Transverse colon (tissue), 4 donors: Measurements from ENCODE around the gene IL3. TPM values are rescaled to one million over a fixed set of nuclear protein-coding genes. Genes with fewer than 3 reads are reported as not detected.

Experiments used
- DNase-seq: peaks from one replicate; pipeline ENCODE4 v3.0.0-alpha.2; 2019
- H3K27ac ChIP-seq, 4 donors: fragments of 200-600 bp; sonication (generic); 2 replicates each; pipeline ENCODE4 v1.5.1; 2016 to 2018; ENCODE audit warnings: inconsistent platforms in 4 of 4
- H3K27me3 ChIP-seq: fragments of 200-600 bp; sonication (generic); 2 replicates; pipeline ENCODE4 v1.5.1; 2017; ENCODE audit warnings: inconsistent platforms
- H3K36me3 ChIP-seq, 4 donors: fragments of 200-600 bp; sonication (generic); 2 replicates each; pipeline ENCODE4 v1.5.1; 2017 to 2019; ENCODE audit warnings: inconsistent platforms in 4 of 4
- H3K4me1 ChIP-seq, 4 donors: fragments of 200-600 bp; sonication (generic); 2 replicates each; pipeline ENCODE4 v1.5.1; 2017 to 2020; ENCODE audit warnings: inconsistent platforms in 4 of 4
- H3K4me3 ChIP-seq, 4 donors: fragments of 200-600 bp; sonication (generic); 1 replicate in 1 of 4; 2 replicates in 3 of 4; pipeline versions ENCODE4 v1.5.1 to v1.6.1; 2017 to 2019; ENCODE audit warnings: inconsistent platforms in 4 of 4
- H3K9me3 ChIP-seq, 2 donors: fragments of 200-600 bp; sonication (generic); 2 replicates each; pipeline ENCODE4 v1.5.1; 2017 to 2019; ENCODE audit warnings: inconsistent platforms in 2 of 2
- EP300 ChIP-seq: sonication (generic); formaldehyde crosslinking; IDR thresholded peaks from one replicate; pipeline ENCODE4 v1.6.1; 2017; ENCODE audit warnings: antibody characterized with exemption, low read depth
- POLR2A ChIP-seq: fragments of 450-650 bp; IDR thresholded peaks from one replicate; pipeline ENCODE4 v1.6.1; 2016; ENCODE audit warnings: antibody characterized with exemption, mild to moderate bottlenecking, moderate library complexity
- POLR2AphosphoS5 ChIP-seq, 3 donors: sonication (generic); formaldehyde crosslinking; IDR thresholded peaks; one replicate each; pipeline ENCODE4 v1.6.1; 2016; ENCODE audit warnings: antibody characterized with exemption in 3 of 3
- WGBS, 2 donors: methylation state at CpG; one replicate each; pipeline ENCODE4 v1.1.5; 2018; ENCODE audit warnings: low coverage in 1 of 2; 5-methylcytosine and 5-hydroxymethylcytosine counted together
- in situ Hi-C, 4 donors: fragments of 200-750 bp; cut with MboI; loops; one replicate each; pipeline versions ENCODE4 v1.15.0 to v1.15.1; 2017; ENCODE audit warnings: low sequenced_read_pairs in 3 of 4, low pct_ligation_motif_present in 1 of 4, low pct_unique_long_range_greater_than_20kb in 1 of 4
- intact Hi-C: fragments of 100-400 bp; cut with DNase I; formaldehyde crosslinking; loops from one replicate; pipeline ENCODE4 v1.15.1; 2023; ENCODE audit warnings: low total_unique reads
- total RNA-seq, 4 donors: library from RNA; depleted of rRNA; stranded (reverse); fragments of >200 nt; gene quantifications; one replicate each; pipeline ENCODE4 v1.1.0, GENCODE V29; 2016
- TF ChIP-seq, protein P1 (sequence below), 5 experiments: fragments of 200-600 bp in 3 of 5; fragments of 450-650 bp in 2 of 5; sonication (generic) in 3 of 5; IDR thresholded peaks; 1 replicate in 2 of 5; 2 replicates in 3 of 5; pipeline ENCODE4 v1.5.1; 2016 to 2017; ENCODE audit warnings: antibody characterized with exemption in 5 of 5, inconsistent platforms in 3 of 5, mild to moderate bottlenecking in 2 of 5, moderate library complexity in 1 of 5

IL3 gene
- total RNA-seq, 4 donors from 2014 or later: not detected

DNA sequence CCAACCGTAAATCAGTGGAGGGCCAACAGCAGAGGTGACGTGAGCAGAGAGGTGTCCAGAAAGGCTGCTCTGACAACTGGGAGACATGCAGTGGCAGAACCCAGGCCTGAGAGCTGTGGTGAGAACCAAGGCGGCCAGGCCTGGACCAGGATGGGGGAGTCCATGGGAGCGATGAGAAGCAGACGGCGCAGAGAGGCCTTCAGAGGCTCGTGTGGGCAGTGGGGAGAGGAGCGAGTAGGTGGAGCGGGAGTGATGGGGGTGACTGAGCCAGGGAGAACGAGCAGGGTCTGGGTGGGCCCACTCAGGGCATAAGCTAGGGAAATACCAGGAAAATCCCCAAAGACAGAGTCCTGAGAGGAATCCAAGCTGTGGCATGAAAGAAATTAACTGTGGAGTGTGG, 7.9 kb upstream of the IL3 start:
- no peak overlapping the region for H3K4me3 ChIP-seq
- intact Hi-C loops: no loop called here
- H3K27me3 ChIP-seq: no peaks in the 10 kb centered on the region
- no peaks in the 10 kb centered on the region for H3K4me1 ChIP-seq
- H3K27ac ChIP-seq: no peak overlapping the region
- H3K9me3 ChIP-seq: no peaks in the 10 kb centered on the region
- 76 to 86% methylated on average over 7 to 10 of the region's 10 CpGs for WGBS, 2 donors
- in situ Hi-C loops: no loop called here
- H3K36me3 ChIP-seq: no peaks in the 10 kb centered on the region
- no peak for DNase-seq
- TF ChIP-seq, protein P1, sequence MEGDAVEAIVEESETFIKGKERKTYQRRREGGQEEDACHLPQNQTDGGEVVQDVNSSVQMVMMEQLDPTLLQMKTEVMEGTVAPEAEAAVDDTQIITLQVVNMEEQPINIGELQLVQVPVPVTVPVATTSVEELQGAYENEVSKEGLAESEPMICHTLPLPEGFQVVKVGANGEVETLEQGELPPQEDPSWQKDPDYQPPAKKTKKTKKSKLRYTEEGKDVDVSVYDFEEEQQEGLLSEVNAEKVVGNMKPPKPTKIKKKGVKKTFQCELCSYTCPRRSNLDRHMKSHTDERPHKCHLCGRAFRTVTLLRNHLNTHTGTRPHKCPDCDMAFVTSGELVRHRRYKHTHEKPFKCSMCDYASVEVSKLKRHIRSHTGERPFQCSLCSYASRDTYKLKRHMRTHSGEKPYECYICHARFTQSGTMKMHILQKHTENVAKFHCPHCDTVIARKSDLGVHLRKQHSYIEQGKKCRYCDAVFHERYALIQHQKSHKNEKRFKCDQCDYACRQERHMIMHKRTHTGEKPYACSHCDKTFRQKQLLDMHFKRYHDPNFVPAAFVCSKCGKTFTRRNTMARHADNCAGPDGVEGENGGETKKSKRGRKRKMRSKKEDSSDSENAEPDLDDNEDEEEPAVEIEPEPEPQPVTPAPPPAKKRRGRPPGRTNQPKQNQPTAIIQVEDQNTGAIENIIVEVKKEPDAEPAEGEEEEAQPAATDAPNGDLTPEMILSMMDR (IDR thresholded peaks at IDR 0.05): no peak
- TF ChIP-seq POLR2AphosphoS5 (IDR thresholded peaks at IDR 0.05): no peak

DNA sequence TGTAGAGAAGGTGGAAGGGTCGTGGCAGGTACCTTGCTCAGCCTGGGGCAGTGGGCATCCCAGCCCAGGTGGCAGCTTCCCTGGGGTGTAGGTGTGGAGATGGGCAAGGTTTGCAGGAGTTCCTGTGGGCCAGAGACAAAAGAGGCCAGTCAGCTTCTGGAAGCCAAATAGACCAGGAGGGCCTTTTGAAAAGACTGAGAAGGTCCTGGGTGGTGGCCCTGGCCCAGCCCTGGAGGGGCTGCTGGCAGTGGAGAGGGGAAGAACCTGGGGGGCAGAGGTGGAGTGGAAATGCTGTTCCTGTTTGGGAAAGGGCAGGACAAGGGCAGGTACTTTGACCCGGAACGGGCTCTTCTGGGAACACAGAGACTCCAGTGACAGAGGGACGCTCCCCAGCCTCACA, 7.0 kb upstream of the IL3 start:
- no peak for DNase-seq
- no peaks in the 10 kb centered on the region for H3K9me3 ChIP-seq
- intact Hi-C loops: no loop called here
- in situ Hi-C loops: no loop called here
- no peaks in the 10 kb centered on the region for H3K4me1 ChIP-seq
- no peak for TF ChIP-seq POLR2AphosphoS5 (IDR thresholded peaks at IDR 0.05)
- TF ChIP-seq POLR2A: no peak
- TF ChIP-seq, protein P1 (IDR thresholded peaks at IDR 0.05): no peak
- no peak for TF ChIP-seq EP300
- H3K27ac ChIP-seq: no peak overlapping the region
- H3K36me3 ChIP-seq: no peaks in the 10 kb centered on the region
- H3K27me3 ChIP-seq: no peaks in the 10 kb centered on the region
- WGBS, 2 donors: 88 to 93% methylated on average over 3 to 4 of the region's 4 CpGs
- H3K4me3 ChIP-seq: no peak overlapping the region

DNA sequence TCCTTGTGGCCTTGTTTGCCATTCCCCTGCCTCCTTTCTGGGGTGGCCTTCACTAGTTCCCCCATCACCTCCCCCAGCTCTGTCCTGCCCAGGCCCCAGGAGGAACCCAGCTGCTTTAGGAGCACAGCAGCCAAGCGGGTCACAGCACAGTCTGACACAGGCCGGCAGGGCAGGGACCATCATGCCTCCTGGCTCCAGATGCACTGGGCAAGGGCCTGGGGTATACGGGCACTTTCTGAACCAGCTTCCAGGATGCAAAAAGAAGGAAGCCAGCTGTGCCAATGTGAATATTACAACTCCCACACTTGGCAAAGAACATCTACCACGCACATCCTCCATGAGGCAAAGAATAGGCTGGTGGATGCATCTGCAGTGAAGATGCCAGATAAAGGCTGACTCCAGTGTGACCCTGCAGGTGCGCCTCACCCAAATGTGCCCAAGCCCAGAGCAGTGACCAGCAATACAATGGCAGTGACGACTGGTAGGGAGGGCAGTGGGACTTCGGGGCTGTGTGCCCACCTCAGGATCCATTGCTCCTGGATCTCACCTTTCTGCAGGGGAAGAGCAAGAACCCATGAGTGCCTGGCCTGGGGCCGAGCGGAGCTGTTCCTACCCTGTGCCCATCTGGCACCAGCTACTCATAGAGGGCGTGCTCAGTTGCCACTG, 6.3 kb upstream of the IL3 start:
- in situ Hi-C loops: no loop called here
- no peak for DNase-seq
- H3K27ac ChIP-seq: no peak overlapping the region

DNA sequence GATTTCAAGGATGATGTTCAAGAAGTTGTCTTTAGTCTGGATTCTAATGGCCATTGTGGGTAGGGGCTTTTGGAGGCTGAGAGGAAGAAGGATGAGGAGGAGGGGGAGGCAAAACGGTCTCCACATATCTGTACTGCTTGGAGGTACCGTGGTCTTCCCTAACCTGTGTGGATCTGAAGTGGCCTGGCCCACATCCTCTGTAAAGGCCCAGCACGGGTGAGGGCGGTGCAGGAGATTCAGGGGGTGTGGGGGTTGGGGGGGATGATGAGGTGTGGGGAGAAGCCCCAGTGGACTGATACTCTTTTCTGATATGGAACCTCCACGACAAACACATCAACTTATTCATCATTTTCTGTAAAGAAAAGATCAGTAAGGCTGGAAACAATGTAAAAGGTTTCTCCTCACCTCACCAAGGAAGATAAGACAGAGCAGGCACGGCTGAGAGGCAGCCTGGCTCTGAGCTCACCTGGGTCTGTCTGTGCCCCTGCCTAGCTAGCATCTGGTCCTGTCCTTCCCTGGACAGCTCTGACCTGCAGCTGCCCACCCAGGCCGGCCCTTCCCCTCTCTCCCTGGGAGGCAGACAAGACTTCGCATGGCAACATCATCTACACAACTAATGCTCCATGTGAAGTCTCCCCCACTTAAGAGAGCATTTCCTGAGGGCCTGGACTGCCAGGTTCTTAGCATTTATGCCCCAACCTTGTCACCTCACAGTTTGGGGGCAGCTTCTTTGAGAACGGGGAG, 5.6 kb upstream of the IL3 start:
- no peak overlapping the region for H3K27ac ChIP-seq
- intact Hi-C loops (no loop called here), in situ Hi-C loops (no loop called here)
- TF ChIP-seq EP300: no peak
- TF ChIP-seq POLR2AphosphoS5 (IDR thresholded peaks at IDR 0.05): no peak
- no peak for TF ChIP-seq POLR2A
- TF ChIP-seq, protein P1 (IDR thresholded peaks at IDR 0.05): no peak
- no peaks in the 10 kb centered on the region for H3K27me3 ChIP-seq
- 75 to 84% methylated on average over 2 to 9 of the region's 9 CpGs for WGBS, 2 donors
- H3K4me3 ChIP-seq: no peak overlapping the region
- no peaks in the 10 kb centered on the region for H3K9me3 ChIP-seq
- H3K36me3 ChIP-seq: no peaks in the 10 kb centered on the region
- no peaks in the 10 kb centered on the region for H3K4me1 ChIP-seq
- no peak for DNase-seq

More for the DNA sequence above, 6.3 kb upstream of the IL3 start:
- TF ChIP-seq POLR2AphosphoS5 (IDR thresholded peaks at IDR 0.05): no peak
- TF ChIP-seq, protein P1 (IDR thresholded peaks at IDR 0.05): no peak
- no peak for TF ChIP-seq EP300
- TF ChIP-seq POLR2A: no peak
- Histone ChIP-seq H3K4me1 (no peaks in the 10 kb centered on the region), H3K9me3 (no peaks in the 10 kb centered on the region), H3K36me3 (no peaks in the 10 kb centered on the region), H3K27me3 (no peaks in the 10 kb centered on the region), H3K4me3 (no peak overlapping the region)
- intact Hi-C loops: no loop called here
- 91% methylated on average over 10 of the region's 10 CpGs; no CpG with 5 or more reads in 1 of the 2 donors for WGBS, 2 donors
